ENCODE data around the gene DPF3.

DNA sequence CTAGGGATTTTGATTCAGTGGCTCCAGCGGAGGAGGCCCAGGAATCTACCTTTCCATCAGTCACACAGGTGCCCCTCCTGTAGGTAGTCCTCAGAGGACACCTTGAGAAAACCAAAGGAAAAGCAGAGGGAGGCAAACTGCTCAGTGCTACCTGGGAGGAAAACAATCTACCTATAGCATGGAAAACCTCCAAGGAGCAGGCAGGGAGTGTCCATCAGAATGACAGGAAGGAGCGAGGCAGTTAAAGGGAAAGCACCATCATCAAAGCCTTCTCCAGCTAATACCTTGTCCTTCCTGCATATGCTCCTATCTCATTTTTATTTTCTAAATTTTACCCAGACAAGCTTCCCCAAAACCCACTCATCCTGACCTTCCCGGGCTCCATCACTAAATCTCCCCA, 25.4 kb downstream of the DPF3 start:
- TF ChIP-seq, protein P1, sequence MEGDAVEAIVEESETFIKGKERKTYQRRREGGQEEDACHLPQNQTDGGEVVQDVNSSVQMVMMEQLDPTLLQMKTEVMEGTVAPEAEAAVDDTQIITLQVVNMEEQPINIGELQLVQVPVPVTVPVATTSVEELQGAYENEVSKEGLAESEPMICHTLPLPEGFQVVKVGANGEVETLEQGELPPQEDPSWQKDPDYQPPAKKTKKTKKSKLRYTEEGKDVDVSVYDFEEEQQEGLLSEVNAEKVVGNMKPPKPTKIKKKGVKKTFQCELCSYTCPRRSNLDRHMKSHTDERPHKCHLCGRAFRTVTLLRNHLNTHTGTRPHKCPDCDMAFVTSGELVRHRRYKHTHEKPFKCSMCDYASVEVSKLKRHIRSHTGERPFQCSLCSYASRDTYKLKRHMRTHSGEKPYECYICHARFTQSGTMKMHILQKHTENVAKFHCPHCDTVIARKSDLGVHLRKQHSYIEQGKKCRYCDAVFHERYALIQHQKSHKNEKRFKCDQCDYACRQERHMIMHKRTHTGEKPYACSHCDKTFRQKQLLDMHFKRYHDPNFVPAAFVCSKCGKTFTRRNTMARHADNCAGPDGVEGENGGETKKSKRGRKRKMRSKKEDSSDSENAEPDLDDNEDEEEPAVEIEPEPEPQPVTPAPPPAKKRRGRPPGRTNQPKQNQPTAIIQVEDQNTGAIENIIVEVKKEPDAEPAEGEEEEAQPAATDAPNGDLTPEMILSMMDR (IDR thresholded peaks at IDR 0.05; ENCODE audit: low read depth, low read length, poor library complexity, severe bottlenecking), result no peak
- no peak for TF ChIP-seq EZH2phosphoT487 (IDR thresholded peaks at IDR 0.05; ENCODE audit: borderline replicate concordance, low read length)
